Measurements from ENCODE around the gene APOBR.

The APOBR gene

GRCh38 chr16:28548306-28548802 is 53.9 kb downstream of the APOBR start:
- no peak overlapping the region for H3K27ac ChIP-seq (ENCODE audit: low read length)
- no peaks in the 10 kb centered on the region for H3K27me3 ChIP-seq (ENCODE audit: low read depth, low read length)
- H3K4me1 ChIP-seq (ENCODE audit: control insufficient read depth in 1 of 2, insufficient read depth in 2 of 2, low read length in 2 of 2), result no peaks in the 10 kb centered on the region
- H3K9me3 ChIP-seq (ENCODE audit: control insufficient read depth in 1 of 2, low read length in 2 of 2), result no peaks in the 10 kb centered on the region
- H3K4me3 ChIP-seq (ENCODE audit: low read depth in 1 of 2, low read length in 2 of 2), result no peak overlapping the region
- no peaks in the 10 kb centered on the region for H3K36me3 ChIP-seq (ENCODE audit: control insufficient read depth in 1 of 2, insufficient read depth in 2 of 2, low read length in 2 of 2)

All from muscle layer of duodenum (tissue), 2 donors.